ENCODE results near the gene BIRC7. TPM values are rescaled to one million over a fixed set of nuclear protein-coding genes. Genes with fewer than 3 reads are reported as not detected.

BIRC7 gene
- total and polyA plus RNA-seq, 2 donors from 2014 or later = 0.30 to 4.0 TPM

- no peaks in the 10 kb centered on the region for H3K36me3 ChIP-seq (ENCODE audit: control insufficient read depth in 2 of 3, insufficient read depth in 3 of 3, low read length in 3 of 3)
- H3K9ac ChIP-seq (ENCODE audit: low read length in 3 of 3) = no peak overlapping the region
- no peak overlapping the region for H3K27ac ChIP-seq (ENCODE audit: low read depth in 2 of 2, low read length in 2 of 2)
- no peak overlapping the region for H3K4me3 ChIP-seq (ENCODE audit: low read length in 3 of 3)
- no peaks in the 10 kb centered on the region for H3K27me3 ChIP-seq (ENCODE audit: control insufficient read depth, insufficient read depth, low read length)
- no peak for FAIRE-seq
- peaks cover 0 to 3% (median 0%) of the 10 kb centered on the region in 3 donors for H3K4me1 ChIP-seq (ENCODE audit: control insufficient read depth in 2 of 3, insufficient read depth in 2 of 3, low read depth in 1 of 3, low read length in 3 of 3)
- TF ChIP-seq CTCF (IDR thresholded peaks at IDR 0.05; ENCODE audit: borderline replicate concordance, extremely low read depth, insufficient read depth) = no peak
- peak in 1 of 5 donors; percentile 72 for DNase-seq
- H3K9me3 ChIP-seq (ENCODE audit: control insufficient read depth in 2 of 3, insufficient read depth in 1 of 3, low read length in 3 of 3) = no peaks in the 10 kb centered on the region
- intact Hi-C loops (cut with DNase I) = no loop called here
These were observed 53.0 kb downstream of the BIRC7 start for GRCh38 chr20:63288581-63289251.

- H3K9me3 ChIP-seq (ENCODE audit: control insufficient read depth in 2 of 3, insufficient read depth in 1 of 3, low read length in 3 of 3) = no peaks in the 10 kb centered on the region
- DNase-seq (peak in 1 of 5 donors; percentile 75), FAIRE-seq (no peak)
- H3K27me3 ChIP-seq (ENCODE audit: control insufficient read depth, insufficient read depth, low read length) = no peaks in the 10 kb centered on the region
- intact Hi-C loops (cut with DNase I) = no loop called here
- H3K4me3 ChIP-seq (ENCODE audit: low read length in 3 of 3) = no peak overlapping the region
- H3K4me1 ChIP-seq (ENCODE audit: control insufficient read depth in 2 of 3, insufficient read depth in 2 of 3, low read depth in 1 of 3, low read length in 3 of 3) = peaks cover 0 to 3% (median 0%) of the 10 kb centered on the region in 3 donors
- no peak overlapping the region for H3K9ac ChIP-seq (ENCODE audit: low read length in 3 of 3)
- H3K36me3 ChIP-seq (ENCODE audit: control insufficient read depth in 2 of 3, insufficient read depth in 3 of 3, low read length in 3 of 3) = no peaks in the 10 kb centered on the region
- TF ChIP-seq CTCF (IDR thresholded peaks at IDR 0.05; ENCODE audit: borderline replicate concordance, extremely low read depth, insufficient read depth) = no peak
- no peak overlapping the region for H3K27ac ChIP-seq (ENCODE audit: low read depth in 2 of 2, low read length in 2 of 2)
These were observed 53.8 kb downstream of the BIRC7 start for GRCh38 chr20:63289311-63290135.

Small RNA genes lying within 50 kb of the gene (microRNA-seq; reads per million reads assigned to microRNA genes)
- gene MIR3196 = not detected
- gene MIR4326 = not detected

Other genes starting within 250 kb of the BIRC7 start
- gene BHLHE23, start 228.9 kb upstream of the BIRC7 start, total RNA-seq = not detected
- gene BHLHE23, start 228.9 kb upstream of the BIRC7 start, polyA plus RNA-seq (ENCODE audit: insufficient read depth, low read depth, low replicate concordance) = not detected
- gene YTHDF1, start 19.8 kb upstream of the BIRC7 start, total RNA-seq = 43.1 TPM
- gene YTHDF1, start 19.8 kb upstream of the BIRC7 start, polyA plus RNA-seq (ENCODE audit: insufficient read depth, low read depth, low replicate concordance) = 21.9 TPM
- gene NKAIN4, start 18.6 kb downstream of the BIRC7 start, total RNA-seq = 29.7 TPM
- 107 TPM for gene NKAIN4, start 18.6 kb downstream of the BIRC7 start, polyA plus RNA-seq (ENCODE audit: insufficient read depth, low read depth, low replicate concordance)
- 84.3 TPM for gene ARFGAP1, start 36.9 kb downstream of the BIRC7 start, total RNA-seq
- gene ARFGAP1, start 36.9 kb downstream of the BIRC7 start, polyA plus RNA-seq (ENCODE audit: insufficient read depth, low read depth, low replicate concordance) = 40.4 TPM
- not detected for gene COL20A1, start 57.3 kb downstream of the BIRC7 start, total RNA-seq
- 0.58 TPM for gene COL20A1, start 57.3 kb downstream of the BIRC7 start, polyA plus RNA-seq (ENCODE audit: insufficient read depth, low read depth, low replicate concordance)
- 0.44 TPM for gene CHRNA4, start 125.4 kb downstream of the BIRC7 start, total RNA-seq
- gene CHRNA4, start 125.4 kb downstream of the BIRC7 start, polyA plus RNA-seq (ENCODE audit: insufficient read depth, low read depth, low replicate concordance) = 0.67 TPM
- gene KCNQ2, start 236.8 kb downstream of the BIRC7 start, total RNA-seq = 2.2 TPM
- not detected for gene KCNQ2, start 236.8 kb downstream of the BIRC7 start, polyA plus RNA-seq (ENCODE audit: insufficient read depth, low read depth, low replicate concordance)